Measurements from ENCODE around the gene LIAS. TPM values are rescaled to one million over a fixed set of nuclear protein-coding genes. Genes with fewer than 3 reads are reported as not detected.
"Not testable (repeated sequence)": the region's sequence is repeated elsewhere in the genome, so short reads cannot be mapped to it uniquely, and the experiment has no call there.

LIAS gene
- total and polyA plus RNA-seq, 4 experiments from 2014 or later: 13.2 to 24.7 (median 19.7) TPM

DNA sequence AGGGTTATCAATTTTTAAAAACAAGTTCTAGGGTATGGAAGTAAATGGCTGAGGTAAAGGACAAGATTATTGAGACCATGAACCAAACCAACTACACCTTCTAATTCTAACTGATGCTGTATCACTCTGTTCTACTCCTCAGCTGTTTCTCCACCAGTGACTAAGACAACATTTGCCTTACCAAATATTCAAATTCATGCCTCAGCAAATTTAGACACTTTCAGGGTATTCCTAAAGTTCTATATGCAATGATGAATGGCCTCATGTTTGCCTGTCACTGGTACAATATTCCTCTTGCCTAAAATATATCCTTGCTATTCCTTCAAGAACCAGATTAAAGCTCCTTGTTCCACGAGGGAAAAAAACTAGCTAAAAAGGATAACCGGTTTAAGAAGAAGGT is 5.1 kb upstream of the LIAS start:
- Histone ChIP-seq H3K36me3 (ENCODE audit: insufficient read depth, low read length) (peaks cover 61% of the 10 kb centered on the region), H3K27me3 (ENCODE audit: insufficient read depth, low read length) (no peaks in the 10 kb centered on the region), H3K9me3 (ENCODE audit: control insufficient read depth in 1 of 2, low read length in 2 of 2) (no peaks in the 10 kb centered on the region), H3K27ac (ENCODE audit: low read depth, low read length) (no peak overlapping the region), H3K4me1 (ENCODE audit: insufficient read depth, low read length) (peaks cover 28% of the 10 kb centered on the region), H3K4me3 (ENCODE audit: low read length in 2 of 2) (no peak overlapping the region)
- ChIA-PET CTCF (ENCODE audit: partially characterized antibody) (interaction anchor here (1.2 kb wide), 1 partner anchor 12 kb away, joined by 3 read pairs; no protein-coding TSS in a partner anchor), POLR2A (ENCODE audit: partially characterized antibody) (interaction anchor here (0.6 kb wide), 1 partner anchor 63 kb away, joined by 3 read pairs; no protein-coding TSS in a partner anchor)
- DNase-seq: no peak
- Mint-ChIP-seq H3K27me3 (no peaks in the 10 kb centered on the region), H3K27ac (peak overlapping the region in 2 of 7 donors; percentile 47 to 100), H3K4me1 (peaks cover 19 to 46% (median 25%) of the 10 kb centered on the region in 4 donors), H3K4me3 (peak overlapping the region in 1 of 8 donors; percentile 6), H3K36me3 (peaks cover 53 to 76% of the 10 kb centered on the region in 2 donors), H3K9me3 (peaks cover 0 to 3% (median 0%) of the 10 kb centered on the region in 8 donors)
- intact Hi-C loops (cut with micrococcal nuclease): no loop called here

DNA sequence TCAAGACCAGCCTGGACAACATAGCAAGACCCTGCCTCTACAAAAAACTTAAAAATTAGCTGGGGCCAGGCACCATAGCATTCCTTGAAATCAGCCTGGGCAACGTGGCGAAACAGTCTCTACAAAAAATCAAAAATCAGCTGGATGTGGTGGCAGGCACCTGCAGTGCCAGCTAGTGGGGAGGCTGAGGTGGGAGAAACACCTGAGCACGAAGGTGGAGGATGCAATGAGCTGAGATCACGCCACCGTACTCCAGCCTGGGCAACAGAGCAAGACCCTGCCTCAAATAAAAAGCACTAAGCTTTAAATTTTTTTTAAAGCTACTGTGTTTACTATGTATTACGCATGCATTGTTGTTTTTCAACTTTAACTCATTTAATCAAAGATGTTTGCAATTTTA is 3.4 kb upstream of the LIAS start:
- Mint-ChIP-seq H3K36me3 (peaks cover 53 to 86% of the 10 kb centered on the region in 2 donors), H3K4me3 (no peak overlapping the region), H3K27me3 (no peaks in the 10 kb centered on the region), H3K27ac (peak overlapping the region in 2 of 7 donors; percentile 66 to 100), H3K9me3 (peaks cover 0 to 2% (median 0%) of the 10 kb centered on the region in 8 donors), H3K4me1 (peaks cover 22 to 59% (median 33%) of the 10 kb centered on the region in 4 donors)
- Histone ChIP-seq H3K36me3 (ENCODE audit: insufficient read depth, low read length) (peaks cover 61% of the 10 kb centered on the region), H3K27me3 (ENCODE audit: insufficient read depth, low read length) (no peaks in the 10 kb centered on the region), H3K9me3 (ENCODE audit: control insufficient read depth in 1 of 2, low read length in 2 of 2) (no peaks in the 10 kb centered on the region), H3K4me1 (ENCODE audit: insufficient read depth, low read length) (peaks cover 31% of the 10 kb centered on the region), H3K4me3 (ENCODE audit: low read length in 2 of 2) (no peak overlapping the region), H3K27ac (ENCODE audit: low read depth, low read length) (no peak overlapping the region)
- no peak for DNase-seq
- CTCF ChIA-PET (ENCODE audit: partially characterized antibody): interaction anchor here (0.7 to 2.4 kb wide), 3 partner anchors 10 to 17 kb away, joined by 3 to 10 read pairs (median 4); no protein-coding TSS in a partner anchor
- intact Hi-C loops (cut with micrococcal nuclease): loop anchor here (5.0 kb wide), 4 partner anchors 182 to 602 kb away; partner anchors contain the start of genes N4BP2, SMIM14 and UBE2K
- POLR2A ChIA-PET (ENCODE audit: partially characterized antibody): interaction anchor here (1.0 to 1.4 kb wide), 3 partner anchors 102 to 243 kb away, joined by 3 to 6 read pairs (median 3); partner anchors contain the start of gene UBE2K

DNA sequence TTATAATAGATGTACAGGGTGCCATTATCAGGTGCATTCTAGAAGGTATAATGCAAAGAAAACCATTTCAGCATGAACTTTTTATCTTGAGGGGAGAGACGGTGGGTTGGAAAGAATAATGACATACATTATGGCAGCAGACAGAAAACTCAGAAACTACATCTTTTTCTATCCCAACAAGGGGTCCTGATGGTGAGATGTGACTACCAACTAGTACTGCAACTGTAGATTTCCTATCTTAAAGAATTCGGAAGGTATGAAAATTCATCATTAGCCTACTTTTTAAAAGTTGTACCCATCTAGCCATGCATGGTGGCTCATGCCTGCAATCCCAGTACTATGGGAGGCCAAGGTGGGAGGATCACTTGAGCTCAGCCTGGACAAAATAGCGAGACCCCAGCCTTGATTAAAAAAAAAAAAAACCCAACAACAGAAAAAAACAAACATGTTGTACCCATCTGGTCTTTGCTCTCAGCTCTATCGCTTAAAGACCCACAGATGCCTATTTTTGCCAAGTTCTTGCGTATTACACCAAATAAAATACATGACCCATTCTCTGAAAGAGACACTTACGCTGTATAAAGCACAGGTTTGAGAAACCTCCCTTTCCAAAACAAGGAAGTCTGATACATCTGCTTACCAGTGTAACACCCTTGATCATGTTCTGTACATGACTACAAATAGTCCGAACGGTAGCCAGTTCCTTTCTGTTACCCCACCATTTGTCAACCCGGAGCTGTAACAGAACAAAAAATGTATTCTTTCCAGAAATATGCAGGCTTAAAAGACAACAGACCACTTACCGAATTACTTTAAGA is 1.7 kb upstream of the LIAS start:
- Histone ChIP-seq H3K9me3 (ENCODE audit: control insufficient read depth in 1 of 2, low read length in 2 of 2) (no peaks in the 10 kb centered on the region), H3K4me3 (ENCODE audit: low read length in 2 of 2) (peak overlapping the region; percentile 96 to 97), H3K27me3 (ENCODE audit: insufficient read depth, low read length) (no peaks in the 10 kb centered on the region), H3K27ac (ENCODE audit: low read depth, low read length) (peak overlapping the region; percentile 99), H3K36me3 (ENCODE audit: insufficient read depth, low read length) (peaks cover 48% of the 10 kb centered on the region), H3K4me1 (ENCODE audit: insufficient read depth, low read length) (peaks cover 33% of the 10 kb centered on the region)
- peaks cover 22 to 59% (median 33%) of the 10 kb centered on the region in 4 donors for H3K4me1 Mint-ChIP-seq
- ChIA-PET CTCF (ENCODE audit: partially characterized antibody) (interaction anchor here (0.9 to 1.6 kb wide), 2 partner anchors 12 to 519 kb away, joined by 3 to 7 read pairs; no protein-coding TSS in a partner anchor), POLR2A (ENCODE audit: partially characterized antibody) (interaction anchor here (0.6 to 4.1 kb wide), 8 partner anchors 10 to 241 kb away, joined by 3 to 39 read pairs (median 17); partner anchors contain the start of genes RFC1, SMIM14, UBE2K and UGDH)
- H3K27me3 Mint-ChIP-seq: no peaks in the 10 kb centered on the region
- peak overlapping the region; percentile 99 to 100 (median 100) for H3K27ac Mint-ChIP-seq
- peak overlapping the region; percentile 96 to 99 (median 98) for H3K4me3 Mint-ChIP-seq
- intact Hi-C loops (cut with micrococcal nuclease): loop anchor here (5.0 kb wide), 4 partner anchors 180 to 600 kb away; partner anchors contain the start of genes N4BP2, SMIM14 and UBE2K
- no peaks in the 10 kb centered on the region for H3K9me3 Mint-ChIP-seq
- DNase-seq: no peak
- peaks cover 49 to 74% of the 10 kb centered on the region in 2 donors for H3K36me3 Mint-ChIP-seq

DNA sequence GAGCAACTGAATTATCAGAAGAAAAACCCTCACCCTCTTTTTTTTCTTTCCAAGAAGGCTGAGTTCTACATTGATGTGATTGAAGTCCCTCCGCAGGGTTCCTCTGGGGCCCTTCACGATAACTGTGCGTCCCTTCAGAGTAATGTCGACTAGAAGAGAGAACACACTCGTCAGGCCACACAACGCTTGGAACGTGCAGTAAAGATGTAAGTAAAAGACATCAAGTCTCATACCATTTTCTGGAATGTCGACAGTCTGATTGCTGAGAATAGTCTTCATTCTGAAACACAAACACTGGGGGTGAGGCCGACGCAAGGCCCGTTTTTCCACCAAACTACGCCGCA is 723 bp upstream of the LIAS start:
- H3K4me1 Mint-ChIP-seq: peaks cover 22 to 59% (median 33%) of the 10 kb centered on the region in 4 donors
- not testable (repeated sequence) for H3K27me3 ChIP-seq (ENCODE audit: insufficient read depth, low read length); H3K9me3 ChIP-seq (ENCODE audit: control insufficient read depth in 1 of 2, low read length in 2 of 2); DNase-seq; H3K27me3 Mint-ChIP-seq; H3K9me3 Mint-ChIP-seq
- peaks cover 39 to 65% of the 10 kb centered on the region in 2 donors for H3K36me3 Mint-ChIP-seq
- ChIA-PET CTCF (ENCODE audit: partially characterized antibody) (interaction anchor here (0.9 to 1.6 kb wide), 2 partner anchors 11 to 518 kb away, joined by 3 to 7 read pairs; no protein-coding TSS in a partner anchor), POLR2A (ENCODE audit: partially characterized antibody) (interaction anchor here (0.6 to 4.1 kb wide), 18 partner anchors 8 to 843 kb away, joined by 3 to 39 read pairs (median 4); partner anchors contain the start of genes PDS5A, RFC1, SMIM14 and UBE2K)
- H3K27ac Mint-ChIP-seq: peak overlapping the region; percentile 99 to 100 (median 100)
- H3K4me3 Mint-ChIP-seq: peak overlapping the region; percentile 96 to 99 (median 98)
- peaks cover 33% of the 10 kb centered on the region for H3K4me1 ChIP-seq (ENCODE audit: insufficient read depth, low read length)
- peaks cover 39% of the 10 kb centered on the region for H3K36me3 ChIP-seq (ENCODE audit: insufficient read depth, low read length)
- H3K4me3 ChIP-seq (ENCODE audit: low read length in 2 of 2): peak overlapping the region; percentile 96 to 97
- H3K27ac ChIP-seq (ENCODE audit: low read depth, low read length): peak overlapping the region; percentile 99
- intact Hi-C loops (cut with micrococcal nuclease): loop anchor here (1.0 to 5.0 kb wide), 9 partner anchors 69 to 599 kb away; partner anchors contain the start of genes N4BP2, PDS5A, RFC1 and SMIM14

DNA sequence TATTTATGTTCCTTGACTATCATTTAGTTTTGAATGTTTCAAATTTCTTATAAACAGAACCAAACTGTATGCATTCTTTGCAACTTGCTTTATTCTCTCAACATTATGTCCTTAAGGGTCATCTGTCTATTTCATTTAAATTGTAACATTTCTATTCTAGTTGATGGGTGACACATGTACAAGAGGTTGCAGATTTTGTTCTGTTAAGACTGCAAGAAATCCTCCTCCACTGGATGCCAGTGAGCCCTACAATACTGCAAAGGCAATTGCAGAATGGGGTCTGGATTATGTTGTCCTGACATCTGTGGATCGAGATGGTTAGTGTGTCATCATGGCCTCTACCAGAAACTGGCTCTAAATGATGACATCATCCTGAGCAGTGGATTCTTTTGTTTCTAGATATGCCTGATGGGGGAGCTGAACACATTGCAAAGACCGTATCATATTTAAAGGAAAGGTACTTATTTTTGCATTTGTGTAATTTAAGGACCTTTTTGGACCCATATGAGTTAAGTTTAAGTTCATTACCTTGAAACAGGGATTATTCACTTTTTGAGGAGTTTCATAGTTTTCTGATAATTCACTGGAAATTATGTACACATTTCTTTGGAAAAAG is 6.1 kb downstream of the LIAS start:
- no peak for DNase-seq
- Mint-ChIP-seq H3K9me3 (no peaks in the 10 kb centered on the region), H3K4me3 (no peak overlapping the region), H3K36me3 (peaks cover 14 to 27% of the 10 kb centered on the region in 2 donors), H3K4me1 (peaks cover under 1 to 3% (median under 1%) of the 10 kb centered on the region in 4 donors), H3K27ac (peak overlapping the region in 1 of 7 donors; percentile 17), H3K27me3 (no peaks in the 10 kb centered on the region)
- ChIA-PET POLR2A (ENCODE audit: partially characterized antibody) (no interaction called here), CTCF (ENCODE audit: partially characterized antibody) (interaction anchor here (0.6 to 2.0 kb wide), 2 partner anchors 9 to 509 kb away, joined by 3 to 4 read pairs; no protein-coding TSS in a partner anchor)
- no peak overlapping the region for H3K4me3 ChIP-seq (ENCODE audit: low read length in 2 of 2)
- no peaks in the 10 kb centered on the region for H3K9me3 ChIP-seq (ENCODE audit: control insufficient read depth in 1 of 2, low read length in 2 of 2)
- H3K27me3 ChIP-seq (ENCODE audit: insufficient read depth, low read length): no peaks in the 10 kb centered on the region
- H3K36me3 ChIP-seq (ENCODE audit: insufficient read depth, low read length): no peaks in the 10 kb centered on the region
- intact Hi-C loops (cut with micrococcal nuclease): loop anchor here (5.0 kb wide), 2 partner anchors 563 to 1377 kb away; no protein-coding TSS in a partner anchor
- H3K27ac ChIP-seq (ENCODE audit: low read depth, low read length): no peak overlapping the region
- peaks cover 6% of the 10 kb centered on the region for H3K4me1 ChIP-seq (ENCODE audit: insufficient read depth, low read length)

DNA sequence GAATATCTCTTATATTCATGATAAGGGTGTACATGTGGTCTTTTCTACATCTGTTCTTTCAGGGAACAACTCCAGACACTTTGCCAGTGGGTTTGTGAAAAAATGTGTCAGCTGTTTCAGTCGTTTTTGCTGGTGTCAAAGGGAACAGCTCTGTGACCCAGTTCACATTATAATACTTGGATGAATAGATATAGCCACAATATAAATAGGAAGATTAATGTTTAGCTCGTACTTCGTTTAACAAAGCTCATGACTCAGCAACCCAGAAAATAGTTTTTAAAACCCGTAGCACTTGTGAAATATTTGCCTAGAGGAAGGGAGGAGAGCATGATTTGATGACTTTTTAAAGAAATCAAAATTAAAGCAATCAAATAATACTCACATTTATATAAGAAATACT is 7.9 kb downstream of the LIAS start:
- H3K27me3 ChIP-seq (ENCODE audit: insufficient read depth, low read length): no peaks in the 10 kb centered on the region
- peaks cover 3% of the 10 kb centered on the region for H3K36me3 ChIP-seq (ENCODE audit: insufficient read depth, low read length)
- Mint-ChIP-seq H3K4me1 (peaks cover 0 to 1% (median 0%) of the 10 kb centered on the region in 4 donors), H3K4me3 (no peak overlapping the region), H3K9me3 (no peaks in the 10 kb centered on the region), H3K36me3 (peaks cover 14 to 34% of the 10 kb centered on the region in 2 donors), H3K27ac (no peak overlapping the region), H3K27me3 (no peaks in the 10 kb centered on the region)
- no peak overlapping the region for H3K4me3 ChIP-seq (ENCODE audit: low read length in 2 of 2)
- CTCF ChIA-PET (ENCODE audit: partially characterized antibody): interaction anchor here (1.1 to 2.0 kb wide), 3 partner anchors 11 to 512 kb away, joined by 3 to 7 read pairs (median 4); no protein-coding TSS in a partner anchor
- intact Hi-C loops (cut with micrococcal nuclease): loop anchor here (5.0 kb wide), 2 partner anchors 564 to 1376 kb away; no protein-coding TSS in a partner anchor
- no peaks in the 10 kb centered on the region for H3K4me1 ChIP-seq (ENCODE audit: insufficient read depth, low read length)
- DNase-seq: no peak
- POLR2A ChIA-PET (ENCODE audit: partially characterized antibody): interaction anchor here (1.3 kb wide), 1 partner anchor 60 kb away, joined by 4 read pairs; the partner anchor contains the start of gene UGDH
- H3K9me3 ChIP-seq (ENCODE audit: control insufficient read depth in 1 of 2, low read length in 2 of 2): no peaks in the 10 kb centered on the region
- no peak overlapping the region for H3K27ac ChIP-seq (ENCODE audit: low read depth, low read length)
